H4 (cell line): Measurements from ENCODE around the gene PIK3C2B. TPM values are rescaled to one million over a fixed set of nuclear protein-coding genes. Genes with fewer than 3 reads are reported as not detected.

ENCODE experiments used
- DNase-seq: peaks from one replicate; pipeline ENCODE4 v3.0.0-alpha.2; 2015; ENCODE audit warnings: low spot score
- total RNA-seq: library from RNA; depleted of rRNA; stranded (reverse); fragments of >200 nt; shearing (Covaris generic); gene quantifications from 2 replicates; pipeline ENCODE4 v1.2.3, GENCODE V29; 2014

The PIK3C2B gene
- total RNA-seq, 1 experiment from 2014 or later = 3.4 TPM

DNA sequence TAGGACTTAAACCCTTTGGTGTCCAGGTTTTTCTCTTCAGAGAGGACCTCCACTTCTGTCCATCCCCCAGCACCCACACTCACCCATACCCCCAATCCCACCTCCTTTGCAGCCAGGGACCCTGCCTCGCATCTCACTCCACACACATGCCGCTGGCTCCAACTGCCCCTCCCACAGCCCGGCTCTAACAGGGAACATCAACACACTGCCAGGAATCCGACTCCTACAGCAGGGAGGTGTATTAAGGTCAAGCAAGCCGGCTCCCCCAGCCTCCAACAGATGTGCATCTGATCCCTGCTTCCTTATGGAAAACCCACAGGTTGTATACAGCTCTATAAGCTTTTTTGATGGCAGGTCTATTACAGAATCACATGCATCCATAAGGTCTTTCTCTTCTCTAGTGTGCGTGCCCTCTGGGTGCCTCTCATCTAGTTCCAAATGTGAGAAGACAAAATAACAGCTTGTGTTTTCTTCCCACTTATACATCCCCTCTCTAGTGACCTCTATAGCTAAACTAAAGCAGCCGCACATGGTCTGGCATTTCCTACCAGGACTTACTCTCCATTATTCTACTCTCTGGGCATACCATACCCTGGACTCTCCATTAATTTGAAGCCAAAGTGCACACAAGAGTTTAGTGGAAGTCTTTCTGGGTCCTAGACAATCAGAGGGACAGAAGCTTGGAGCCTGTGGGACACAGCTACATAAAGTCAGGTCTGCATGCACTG lies 16.3 kb downstream of the PIK3C2B start:
- no peak for DNase-seq

DNA sequence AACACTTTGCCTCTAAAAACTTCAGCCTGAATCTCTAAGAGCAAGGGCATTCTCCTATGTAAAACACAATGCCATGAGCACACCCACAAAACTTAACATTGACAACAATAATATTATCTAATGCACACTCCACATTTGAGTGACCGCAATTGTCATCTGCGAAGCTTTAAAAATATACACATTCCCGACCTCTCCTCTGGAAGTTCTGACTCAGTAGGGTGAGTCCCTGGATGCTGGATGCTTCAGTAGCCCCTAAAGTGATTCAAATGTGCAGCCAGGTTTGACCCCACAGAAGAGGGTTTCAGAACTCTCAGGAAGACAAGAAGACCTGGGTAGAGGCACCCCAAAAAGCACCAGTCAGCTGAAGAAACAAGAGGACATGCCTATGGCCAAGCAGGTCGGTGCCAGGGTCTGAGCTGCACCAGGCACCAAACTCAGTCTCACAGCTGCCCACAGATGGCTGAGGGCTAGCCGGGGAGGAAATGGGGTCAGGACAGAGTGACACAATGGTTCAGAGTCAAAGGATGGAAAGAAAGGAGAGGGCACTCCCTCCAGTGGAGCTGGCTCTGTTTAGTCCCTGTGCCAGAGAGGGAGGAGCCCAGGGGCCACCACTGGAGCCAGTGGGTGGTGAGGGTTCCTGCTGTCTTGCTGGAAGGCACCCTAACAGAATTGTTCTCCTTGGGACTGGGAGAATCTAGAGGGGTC lies 17.4 kb downstream of the PIK3C2B start:
- no peak for DNase-seq

DNA sequence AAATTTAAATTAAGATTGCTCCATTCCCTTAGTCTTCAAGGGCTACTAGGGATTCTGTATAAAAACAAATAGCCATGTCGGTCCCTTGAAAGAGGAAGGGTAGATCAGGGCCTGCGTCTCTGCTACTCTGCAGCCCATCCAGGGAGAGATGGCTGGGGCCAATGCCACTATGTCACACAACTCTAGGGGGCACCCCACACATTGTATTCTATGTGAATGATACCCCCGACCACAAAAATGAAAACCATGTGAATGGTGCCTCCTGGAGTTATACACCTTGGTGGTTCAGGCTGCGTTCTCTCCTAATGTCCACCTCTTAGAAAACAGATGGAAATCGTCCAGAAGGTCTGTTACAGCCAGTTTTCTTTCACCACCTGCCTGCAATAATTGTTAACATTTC lies 18.0 kb downstream of the PIK3C2B start:
- DNase-seq = no peak

DNA sequence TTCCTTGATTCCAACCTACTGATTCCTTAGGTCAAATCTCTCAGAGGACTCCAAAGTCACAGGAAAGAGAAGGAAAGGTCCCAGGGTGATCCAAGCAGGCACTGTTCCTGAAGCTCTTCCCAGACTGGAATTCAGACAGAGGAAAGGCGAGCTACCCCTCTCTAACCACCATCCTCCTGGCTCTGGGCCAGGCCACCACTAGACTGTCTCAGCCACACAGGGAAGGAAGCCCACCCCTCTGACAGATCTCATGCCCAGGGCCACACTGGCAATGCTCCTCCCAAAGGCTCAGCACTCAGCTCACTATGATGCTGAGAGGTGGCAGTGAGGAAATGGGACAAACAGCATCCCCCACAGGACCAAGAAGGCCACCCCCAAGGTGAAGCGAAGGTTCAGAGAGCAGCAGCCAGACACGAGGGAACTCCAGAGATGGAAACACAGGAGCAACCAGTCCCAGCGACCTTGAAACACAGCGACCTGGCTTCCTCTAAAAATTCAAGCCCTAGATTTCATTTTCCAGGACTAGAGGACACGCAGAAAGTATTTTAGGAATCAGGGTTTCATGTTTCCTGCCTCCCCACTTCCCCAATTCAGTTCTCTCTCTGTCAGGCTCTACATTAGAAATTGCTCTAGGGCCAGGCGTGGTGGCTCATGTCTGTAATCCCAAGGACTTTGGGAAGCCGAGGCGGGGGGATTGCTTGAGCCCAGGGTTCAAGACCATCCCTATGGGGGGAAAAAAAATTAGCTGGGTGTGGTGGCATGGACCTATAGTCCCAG lies 18.8 kb downstream of the PIK3C2B start:
- DNase-seq = no peak

GRCh38 chr1:204473400-204473965 lies 21.1 kb downstream of the PIK3C2B start:
- DNase-seq = no peak

DNA sequence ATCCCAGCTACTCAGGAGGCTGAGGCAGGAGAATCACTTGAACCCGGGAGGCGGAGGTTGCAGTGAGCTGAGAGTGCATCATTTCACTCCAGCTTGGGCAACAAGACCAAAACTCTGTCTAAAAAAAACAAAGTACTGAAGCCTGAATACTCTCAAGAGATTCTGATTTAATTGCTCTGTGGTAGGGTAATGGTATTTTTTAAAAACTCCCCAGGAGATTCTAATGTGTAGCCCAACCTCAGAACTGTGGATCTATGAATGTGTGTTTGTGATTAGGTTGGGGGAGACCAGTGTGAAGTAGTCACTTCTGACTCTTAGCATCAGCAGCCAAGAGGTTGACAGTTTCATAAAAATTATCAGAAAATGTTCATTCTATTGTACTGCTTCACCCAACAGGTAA lies 21.9 kb downstream of the PIK3C2B start:
- DNase-seq = no peak

DNA sequence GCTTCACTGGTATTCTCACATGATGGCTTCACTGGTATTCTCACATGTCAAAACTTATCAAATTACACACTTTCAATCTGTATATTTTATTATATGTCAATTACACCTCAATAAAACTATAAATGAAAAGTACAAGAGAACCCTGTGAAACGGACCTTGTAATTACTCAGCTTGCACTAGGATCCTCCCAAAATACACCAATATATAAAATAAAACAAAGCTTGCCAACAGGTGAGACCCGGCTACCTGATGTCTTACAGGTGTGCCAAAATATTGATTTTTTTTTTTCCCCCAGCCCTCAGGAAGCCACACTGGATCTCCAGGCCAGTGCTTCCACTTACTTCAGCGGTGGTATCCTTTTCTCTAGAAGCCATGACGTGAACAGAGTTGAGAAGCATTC lies 22.9 kb downstream of the PIK3C2B start:
- no peak for DNase-seq

DNA sequence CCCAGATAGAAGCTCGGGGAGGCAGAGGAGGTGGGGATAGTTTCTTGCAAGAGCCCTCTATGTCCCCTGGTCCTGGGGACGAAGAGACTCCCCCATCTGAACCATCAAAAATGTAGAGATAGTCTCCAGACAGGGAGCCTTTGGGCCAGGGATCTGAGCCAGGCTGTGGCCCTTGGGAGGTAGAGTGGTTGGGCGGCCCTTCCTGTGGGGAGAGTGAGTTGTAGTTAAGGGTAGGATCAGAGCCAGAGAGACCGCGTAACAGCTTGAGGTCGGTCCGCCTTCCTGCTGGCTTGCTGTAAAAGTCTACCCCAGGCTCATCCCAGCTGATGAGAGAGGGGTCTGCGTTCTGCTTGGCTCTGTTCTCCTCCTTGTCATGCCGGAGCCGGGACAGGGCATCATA lies 25.3 kb downstream of the PIK3C2B start:
- DNase-seq = no peak

GRCh38 chr1:204468766-204469302 lies 25.8 kb downstream of the PIK3C2B start:
- no peak for DNase-seq

- DNase-seq = no peak
Observed at GRCh38 chr1:204468206-204468605, 26.4 kb downstream of the PIK3C2B start.

DNA sequence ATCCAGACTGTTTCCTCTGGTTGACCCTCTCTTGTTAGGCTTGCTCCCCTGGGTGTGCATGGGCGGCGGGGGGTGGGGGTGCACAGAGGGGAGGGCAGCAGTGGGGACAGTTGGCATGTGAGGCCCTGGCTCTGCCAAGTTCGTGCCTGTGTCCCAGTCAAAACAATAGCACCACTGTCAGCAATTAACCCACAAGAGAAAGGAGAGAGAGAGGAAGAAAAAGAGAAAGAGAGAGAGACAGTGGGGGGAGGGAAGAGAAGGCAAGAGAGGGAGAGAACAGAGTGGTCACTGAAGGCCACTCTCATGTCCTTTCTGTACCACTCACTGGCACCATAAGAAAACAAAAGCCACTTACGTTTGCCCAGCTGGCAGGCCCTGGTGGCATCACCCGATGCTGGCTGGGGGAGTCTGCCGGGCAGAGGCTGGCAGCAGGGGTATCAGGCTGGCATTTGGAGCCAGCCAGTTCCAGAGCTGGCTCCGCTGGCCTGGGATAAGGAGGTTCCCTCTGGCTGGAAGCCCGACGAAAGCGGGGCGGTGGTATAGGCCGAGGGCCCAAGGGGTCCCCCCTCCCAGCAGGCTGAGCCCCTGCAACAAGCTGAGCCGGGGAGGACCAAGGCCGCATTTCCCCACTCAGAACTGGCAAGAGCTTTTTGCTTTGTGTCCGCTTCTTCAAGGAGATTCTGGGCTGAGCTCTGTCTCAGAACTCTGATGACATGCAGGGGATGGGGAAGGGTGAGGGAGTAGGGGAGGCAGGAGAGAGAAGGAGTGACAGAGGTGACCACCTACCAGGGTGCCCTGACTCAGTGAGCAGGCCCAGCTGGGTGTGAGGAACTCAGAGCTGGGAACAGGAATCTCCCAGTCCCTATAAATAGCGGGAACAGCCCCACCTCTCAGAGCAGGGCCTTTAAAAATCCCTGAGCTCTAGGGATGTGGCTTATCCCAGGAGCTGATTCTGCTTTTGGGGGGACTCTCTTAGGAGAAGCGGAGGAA lies 27.9 kb downstream of the PIK3C2B start:
- no peak for DNase-seq

- DNase-seq = no peak
Observed at GRCh38 chr1:204465546-204466415, 28.8 kb downstream of the PIK3C2B start.

GRCh38 chr1:204464701-204465100 lies 29.9 kb downstream of the PIK3C2B start:
- no peak for DNase-seq

DNA sequence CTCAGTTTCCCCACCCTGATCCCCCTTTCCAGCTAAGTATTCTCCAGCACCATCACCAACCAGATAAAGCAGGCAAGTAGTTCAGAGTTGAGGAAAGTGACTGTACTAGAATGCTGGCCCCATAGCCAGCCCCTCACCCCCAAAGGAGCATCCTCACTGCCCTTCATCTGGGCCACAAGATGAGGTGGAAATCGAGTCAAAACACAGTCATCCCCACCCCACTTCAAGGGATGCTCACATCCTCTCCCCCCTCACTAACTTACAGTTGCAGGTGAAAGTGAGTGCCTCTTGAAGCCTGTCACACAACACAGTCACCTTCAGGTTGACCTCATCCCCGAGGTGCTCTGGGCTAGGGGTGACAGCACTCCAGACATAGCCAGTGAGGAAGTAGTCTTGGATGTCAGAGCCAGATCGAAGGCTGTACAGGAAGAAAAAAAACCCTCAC lies 30.4 kb downstream of the PIK3C2B start:
- no peak for DNase-seq

- DNase-seq = no peak
Observed at GRCh38 chr1:204463125-204464060, 31.2 kb downstream of the PIK3C2B start.

GRCh38 chr1:204462229-204462561 lies 32.4 kb downstream of the PIK3C2B start:
- no peak for DNase-seq

DNA sequence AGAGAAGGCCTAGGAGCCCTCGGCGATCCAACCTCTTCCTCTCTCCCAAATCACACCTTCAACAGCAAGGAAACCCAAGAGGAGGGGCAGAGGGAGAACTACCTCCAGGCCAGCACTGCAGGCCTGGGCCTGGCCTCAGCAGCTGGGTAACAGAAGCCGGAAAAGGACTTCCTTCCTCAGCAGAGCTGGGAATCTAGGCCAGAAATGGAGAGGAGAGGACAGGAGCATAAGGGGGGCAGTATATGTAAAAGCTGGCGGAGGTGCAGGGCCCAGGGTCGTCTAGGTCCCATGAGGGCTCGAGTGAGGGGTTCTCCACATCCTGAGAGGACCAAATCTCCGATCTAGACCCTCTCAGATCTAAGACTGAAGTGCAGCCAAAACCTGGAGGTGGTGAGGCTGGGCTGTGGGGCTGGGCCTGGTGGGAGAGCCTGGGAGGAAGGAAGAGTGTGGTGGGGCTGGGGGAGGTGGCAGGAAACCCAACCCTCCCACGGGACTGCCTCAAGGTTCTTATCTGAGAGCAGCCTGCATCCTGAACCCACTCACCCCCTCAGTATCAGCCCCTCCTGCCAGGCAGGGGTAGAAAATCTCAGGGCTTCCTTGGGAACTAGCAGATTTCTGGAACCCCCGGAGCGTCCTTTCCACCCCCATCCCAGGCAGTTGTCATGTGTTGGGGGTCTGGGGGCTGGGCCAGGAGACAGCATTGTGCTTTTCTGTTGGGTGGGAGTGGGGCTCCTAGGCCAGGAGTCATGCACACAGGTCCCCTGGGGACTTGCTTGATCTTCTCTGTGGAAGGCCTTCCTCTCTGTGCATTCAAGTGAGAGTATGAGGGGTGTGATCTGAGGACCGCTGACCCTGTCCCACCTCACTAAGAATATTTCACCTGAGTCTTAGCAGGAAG lies 33.0 kb downstream of the PIK3C2B start:
- DNase-seq = no peak

- no peak for DNase-seq
Observed at GRCh38 chr1:204460346-204460745, 34.3 kb downstream of the PIK3C2B start.
